GM18951 (cell line): ENCODE measurements around the gene PPL.

ENCODE experiments used
- POLR2A ChIP-seq: IDR thresholded peaks from 4 replicates; pipeline ENCODE4 v1.6.1; 2011; ENCODE audit warnings: mild to moderate bottlenecking; ENCODE audit not compliant: insufficient read length, insufficient read depth; ENCODE audit errors: extremely low read depth
- in situ Hi-C: fragments of 300-500 bp; cut with MboI; formaldehyde crosslinking; loops from one replicate; pipeline ENCODE4 v1.12.0; 2022; ENCODE audit warnings: low sequenced_read_pairs, mixed read lengths, inconsistent platforms; ENCODE audit not compliant: unreplicated experiment

PPL gene

GRCh38 chr16:4876646-4877379, 60.1 kb downstream of the PPL start:
- in situ Hi-C loops, result no loop called here

DNA sequence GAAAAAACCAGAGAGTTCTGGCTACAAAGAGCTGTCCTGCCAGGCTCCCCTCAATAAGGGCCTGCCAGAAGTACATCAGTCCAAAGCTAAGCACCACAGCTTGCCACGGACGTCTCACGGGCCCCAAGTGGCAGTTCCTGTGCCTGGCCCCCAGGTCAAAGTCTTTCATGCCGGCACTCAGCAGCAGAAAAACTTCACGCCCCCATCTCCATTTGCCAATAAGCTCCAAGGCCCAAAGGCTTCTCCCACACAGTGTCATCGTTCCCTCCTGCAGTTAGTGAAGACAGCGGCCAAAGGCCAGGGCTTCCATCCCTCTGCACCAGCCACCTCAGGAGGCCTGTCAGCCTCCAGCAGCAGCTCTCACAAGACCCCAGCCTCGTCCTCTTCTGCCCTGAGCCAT, 62.3 kb downstream of the PPL start:
- no peak for TF ChIP-seq POLR2A
- in situ Hi-C loops, result no loop called here

More at GRCh38 chr16:4876646-4877379, 60.1 kb downstream of the PPL start:
- no peak for TF ChIP-seq POLR2A

- TF ChIP-seq POLR2A, result no peak
- in situ Hi-C loops, result no loop called here
Measured at GRCh38 chr16:4873091-4873490, 63.9 kb downstream of the PPL start.

GRCh38 chr16:4871071-4871470, 65.9 kb downstream of the PPL start:
- in situ Hi-C loops, result no loop called here

GRCh38 chr16:4870138-4870671, 66.7 kb downstream of the PPL start:
- no peak for TF ChIP-seq POLR2A
- in situ Hi-C loops, result no loop called here

More at GRCh38 chr16:4871071-4871470, 65.9 kb downstream of the PPL start:
- no peak for TF ChIP-seq POLR2A

DNA sequence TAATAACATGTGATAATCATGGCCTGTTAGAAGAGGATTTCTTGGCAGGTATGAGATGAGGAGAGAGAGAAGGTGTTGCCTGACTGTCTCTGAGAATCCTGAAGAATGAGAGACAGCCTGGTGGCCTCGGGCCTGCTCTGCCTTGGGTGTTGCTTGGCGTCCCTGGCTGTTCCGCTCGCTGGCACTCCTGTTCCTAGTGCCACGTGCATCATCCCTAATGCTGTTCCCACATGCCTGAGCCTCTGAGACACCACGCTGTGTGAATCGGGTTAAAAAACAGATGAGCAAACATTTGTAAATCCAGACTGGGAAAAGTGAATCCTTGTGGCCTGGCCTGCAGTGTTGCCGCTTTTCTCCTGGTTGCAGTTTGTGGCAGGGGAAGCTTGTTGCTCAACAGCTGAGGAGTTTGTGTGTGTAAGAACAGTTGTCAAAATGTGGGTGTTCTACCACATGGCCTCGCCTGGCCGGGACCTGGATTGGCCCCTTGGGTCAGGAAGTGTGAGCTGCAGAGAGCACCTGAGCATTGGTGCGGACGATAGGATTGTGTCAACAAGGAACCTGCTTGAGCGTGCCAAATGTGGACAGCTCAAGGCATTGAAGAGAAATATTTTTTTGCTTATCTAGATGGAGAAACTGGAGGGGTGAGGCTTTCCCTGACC, 67.7 kb downstream of the PPL start:
- no peak for TF ChIP-seq POLR2A
- in situ Hi-C loops, result no loop called here

DNA sequence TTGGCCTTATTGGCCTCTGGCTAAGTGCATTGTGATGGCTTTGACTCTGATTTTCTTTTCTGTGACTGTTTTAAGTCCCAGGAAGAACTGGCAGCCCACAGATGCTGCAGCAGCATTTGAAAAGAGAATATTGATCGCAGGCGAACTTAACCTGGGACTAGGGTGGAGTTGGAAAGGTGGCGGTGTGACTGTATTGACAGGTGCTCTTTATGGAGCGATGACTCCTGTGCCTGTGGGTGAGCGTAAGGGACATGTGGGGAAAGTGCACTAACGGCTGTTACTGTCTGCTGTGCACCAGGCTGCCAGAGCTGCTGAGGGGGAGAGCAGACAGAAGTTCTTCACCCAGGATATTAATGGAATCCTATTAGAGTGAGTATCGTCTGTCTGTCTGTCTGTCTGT, 68.4 kb downstream of the PPL start:
- in situ Hi-C loops, result no loop called here
- TF ChIP-seq POLR2A, result no peak

GRCh38 chr16:4868026-4868425, 68.9 kb downstream of the PPL start:
- in situ Hi-C loops, result no loop called here

DNA sequence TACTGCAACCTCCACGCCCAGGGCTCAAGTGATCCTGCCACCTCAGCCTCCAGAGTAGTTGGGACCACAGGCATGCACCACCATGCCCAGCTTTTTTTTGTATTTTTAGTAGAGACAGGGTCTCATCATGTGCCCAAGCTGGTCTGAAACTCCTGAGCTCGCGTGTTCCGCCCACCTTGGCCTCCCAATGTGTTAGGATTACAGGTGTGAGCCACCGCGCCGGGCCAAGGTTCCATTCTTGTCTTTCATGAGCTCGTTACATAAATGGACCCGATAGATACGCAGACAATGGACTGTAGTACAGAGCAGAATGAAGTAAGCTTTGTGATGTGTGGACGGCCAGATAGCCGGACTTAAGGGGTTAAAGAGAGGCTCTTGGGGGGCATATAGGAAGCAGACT, 70.4 kb downstream of the PPL start:
- no peak for TF ChIP-seq POLR2A
- in situ Hi-C loops, result no loop called here

More at GRCh38 chr16:4868026-4868425, 68.9 kb downstream of the PPL start:
- no peak for TF ChIP-seq POLR2A

DNA sequence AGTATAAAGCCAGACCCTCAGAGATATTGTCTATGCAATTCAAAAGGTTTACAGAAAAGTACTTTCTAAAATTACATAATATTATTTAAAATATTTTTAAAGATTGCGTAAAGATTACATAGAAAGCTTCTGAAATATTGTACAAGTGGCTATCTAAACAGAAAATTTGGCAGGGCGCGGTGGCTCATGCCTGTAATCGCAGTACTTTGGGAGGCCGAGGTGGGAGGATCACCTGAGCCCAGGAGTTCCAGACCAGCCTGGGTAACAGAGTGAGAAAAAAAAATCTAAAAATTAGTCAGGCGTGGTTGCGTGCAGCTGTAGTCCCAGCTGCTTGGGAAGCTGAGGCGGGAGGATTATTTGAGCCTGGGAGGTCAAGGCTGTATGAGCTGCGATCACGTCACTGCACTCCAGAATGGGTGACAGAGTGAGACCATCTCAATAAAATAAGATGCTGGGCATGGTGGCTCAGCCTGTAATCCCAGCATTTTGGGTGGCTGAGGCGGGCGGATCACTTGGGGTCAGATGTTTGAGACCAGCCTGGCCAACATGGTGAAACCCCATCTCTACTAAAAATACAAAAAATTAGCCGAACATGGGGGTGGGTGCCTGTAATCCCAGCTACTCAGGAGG, 71.6 kb downstream of the PPL start:
- in situ Hi-C loops, result no loop called here
- no peak for TF ChIP-seq POLR2A

GRCh38 chr16:4864728-4865127, 72.2 kb downstream of the PPL start:
- in situ Hi-C loops, result no loop called here
- TF ChIP-seq POLR2A, result no peak

GRCh38 chr16:4862639-4863038, 74.3 kb downstream of the PPL start:
- in situ Hi-C loops, result no loop called here
- TF ChIP-seq POLR2A, result no peak

- in situ Hi-C loops, result no loop called here
- TF ChIP-seq POLR2A, result no peak
Measured at GRCh38 chr16:4860727-4861342, 76.1 kb downstream of the PPL start.
